ENCODE data around the gene RNF26.

RNF26 gene

GRCh38 chr11:119337581-119338317 lies 3.4 kb downstream of the RNF26 start:
- no peak for DNase-seq

- peak in 3 of 4 experiments; percentile 23 to 53 (median 25) for DNase-seq
These were observed 4.1 kb downstream of the RNF26 start for GRCh38 chr11:119338318-119338890.

DNA sequence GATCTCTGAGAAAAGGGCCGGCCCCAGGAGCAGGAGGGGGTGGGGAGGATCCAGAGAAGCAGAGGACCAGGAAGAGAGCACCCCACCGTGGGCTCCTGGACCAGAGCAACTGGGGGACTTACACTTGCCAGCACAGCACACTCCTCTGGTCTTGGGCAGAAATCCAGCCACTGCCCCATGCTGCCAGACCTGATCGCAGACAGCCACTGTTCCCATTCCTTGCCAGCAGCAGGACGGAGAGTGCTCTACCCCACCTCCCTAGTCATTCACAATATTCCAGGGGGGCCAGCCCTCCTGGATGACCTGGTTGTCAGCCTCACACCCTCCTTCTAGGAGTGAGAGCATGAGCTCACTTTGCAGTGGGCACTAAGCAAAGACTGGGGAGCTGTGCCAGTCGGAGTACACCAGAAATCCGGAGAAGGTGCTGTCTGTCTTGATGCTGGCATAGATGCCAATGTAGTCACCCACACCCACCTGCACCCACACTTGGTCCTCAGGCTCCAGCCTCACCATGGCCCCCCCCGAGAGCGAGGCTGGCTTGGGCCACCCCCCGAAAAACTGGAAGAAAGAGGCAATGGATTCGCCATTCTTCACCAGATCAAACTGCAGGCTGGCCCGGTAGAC lies 4.8 kb downstream of the RNF26 start:
- no peak for DNase-seq

DNA sequence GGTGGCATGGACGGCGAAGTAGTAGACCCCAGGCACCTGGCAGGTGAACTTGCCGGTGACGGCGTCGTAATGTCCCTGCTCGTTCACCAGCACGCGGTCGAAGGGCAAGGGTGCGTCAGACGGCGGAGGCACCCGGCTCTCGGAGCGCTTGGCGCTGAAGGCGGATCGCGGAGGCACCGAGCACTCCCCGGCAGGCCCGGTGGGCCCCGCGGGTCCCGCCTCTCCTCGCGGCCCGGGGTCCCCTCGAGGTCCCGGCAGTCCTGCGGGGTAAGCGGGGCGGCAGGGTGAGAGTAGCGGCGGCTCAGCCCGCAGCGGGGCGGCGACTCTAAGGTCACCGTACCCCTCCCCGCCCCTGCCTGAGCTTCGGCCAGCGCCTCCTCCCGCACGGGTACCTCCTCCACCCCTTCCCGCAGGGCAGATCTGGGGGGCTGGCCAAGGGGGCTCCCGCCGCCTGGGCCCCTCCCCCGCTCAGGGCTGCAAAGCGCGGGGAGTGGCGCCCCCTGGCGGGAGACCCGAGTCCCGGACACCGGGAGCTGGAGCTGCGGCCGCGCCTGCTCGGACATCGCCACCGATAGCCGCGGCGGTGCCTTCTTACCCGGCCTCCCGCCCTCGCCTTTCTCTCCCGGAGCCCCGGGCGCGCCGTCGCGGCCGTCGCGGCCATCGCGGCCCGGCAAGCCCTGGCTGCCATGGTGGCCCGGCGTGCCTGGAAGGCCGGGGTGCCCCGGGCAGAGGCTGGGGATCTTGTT lies 5.4 kb downstream of the RNF26 start:
- DNase-seq: peak in 2 of 4 experiments; percentile 21 to 22

DNA sequence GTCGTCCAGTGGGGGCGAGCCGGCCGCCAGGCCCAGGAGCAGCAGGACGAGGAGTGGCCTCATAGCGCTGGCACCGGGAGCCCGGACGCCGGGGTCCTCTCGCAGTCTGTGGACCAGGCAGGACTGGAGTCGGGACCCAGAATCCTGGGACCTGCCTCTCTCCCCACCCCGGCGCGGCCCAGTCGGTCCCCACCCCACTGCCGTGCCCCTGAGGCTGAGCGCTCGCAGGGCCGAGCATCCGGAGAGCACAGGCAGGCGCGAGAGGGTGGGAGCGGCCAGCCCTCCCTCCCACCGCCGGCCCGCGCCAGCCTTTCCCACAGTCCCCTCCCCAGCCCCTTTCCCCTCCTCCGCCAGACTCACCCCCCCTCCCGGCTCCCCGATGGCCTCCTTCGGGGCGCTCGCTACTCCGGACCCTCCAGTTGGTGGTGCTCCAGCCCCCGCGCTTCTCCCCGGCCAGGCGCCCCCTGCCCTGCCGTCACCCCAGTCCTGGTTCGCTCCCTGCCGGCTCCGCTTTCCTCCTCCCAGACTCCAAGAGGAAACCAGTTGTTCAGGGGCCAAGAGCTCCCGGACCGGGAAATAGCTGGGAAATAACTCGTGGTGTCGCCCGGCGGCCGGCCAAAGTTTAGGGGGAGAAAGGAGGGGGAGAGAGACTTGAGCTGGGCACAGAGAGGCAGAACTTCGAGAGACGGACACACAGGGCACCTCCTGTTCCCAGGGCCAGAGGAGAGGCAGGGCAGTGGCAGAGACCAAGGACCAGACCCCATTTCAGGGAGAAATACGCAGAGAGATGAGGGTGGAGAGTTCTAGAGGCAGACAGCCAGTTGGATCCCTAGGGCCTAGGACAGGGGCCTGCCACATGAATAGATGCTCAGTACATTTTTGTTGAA lies 6.3 kb downstream of the RNF26 start, which contains the start of gene C1QTNF5:
Gene C1QTNF5 (minus strand): TSS at position 549 of the 887 bp plus-strand sequence. CDS start 486 bp downstream, at position 63.
- DNase-seq: no peak

DNA sequence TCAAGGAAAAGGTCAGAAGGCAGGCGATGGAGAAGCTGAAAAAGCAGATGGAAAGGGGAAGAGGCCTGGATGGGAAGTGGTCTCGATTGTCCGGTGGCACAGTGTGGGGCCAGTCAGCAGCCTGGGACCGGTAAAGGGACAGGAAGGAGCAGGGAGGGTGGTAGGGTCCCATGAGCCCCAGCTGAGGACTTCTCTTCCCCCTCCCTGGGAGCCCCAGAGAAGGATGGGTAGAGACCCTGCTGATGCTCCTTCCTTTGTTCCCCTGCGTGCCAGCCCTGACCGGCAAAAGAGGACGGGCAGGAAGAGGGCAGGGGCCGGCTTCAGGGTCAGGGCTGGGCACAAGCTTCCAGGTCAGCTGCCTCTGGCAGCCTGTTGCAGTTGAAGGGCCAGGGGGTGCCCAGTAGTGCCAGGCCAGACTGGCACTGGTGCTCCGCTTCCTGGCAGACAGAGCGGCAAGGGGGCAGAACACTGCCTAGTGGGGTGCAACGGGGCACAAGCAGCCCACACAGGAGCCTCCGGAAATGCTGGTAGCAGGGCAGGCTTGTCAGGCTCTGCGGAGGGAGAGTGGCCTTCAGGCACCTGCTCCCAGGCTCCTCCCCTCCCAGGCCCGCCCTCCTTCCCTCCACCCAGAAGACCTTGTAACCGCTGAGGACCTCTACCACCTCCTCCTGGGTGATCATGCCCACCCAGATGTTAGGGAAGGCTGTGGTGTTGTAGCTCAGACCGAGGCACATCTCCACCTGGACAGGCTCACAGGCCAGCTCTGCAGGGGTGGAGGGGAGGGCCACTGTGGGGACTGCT lies 7.1 kb downstream of the RNF26 start:
- DNase-seq: no peak

GRCh38 chr11:119342023-119342300 lies 7.6 kb downstream of the RNF26 start:
- no peak for DNase-seq

DNA sequence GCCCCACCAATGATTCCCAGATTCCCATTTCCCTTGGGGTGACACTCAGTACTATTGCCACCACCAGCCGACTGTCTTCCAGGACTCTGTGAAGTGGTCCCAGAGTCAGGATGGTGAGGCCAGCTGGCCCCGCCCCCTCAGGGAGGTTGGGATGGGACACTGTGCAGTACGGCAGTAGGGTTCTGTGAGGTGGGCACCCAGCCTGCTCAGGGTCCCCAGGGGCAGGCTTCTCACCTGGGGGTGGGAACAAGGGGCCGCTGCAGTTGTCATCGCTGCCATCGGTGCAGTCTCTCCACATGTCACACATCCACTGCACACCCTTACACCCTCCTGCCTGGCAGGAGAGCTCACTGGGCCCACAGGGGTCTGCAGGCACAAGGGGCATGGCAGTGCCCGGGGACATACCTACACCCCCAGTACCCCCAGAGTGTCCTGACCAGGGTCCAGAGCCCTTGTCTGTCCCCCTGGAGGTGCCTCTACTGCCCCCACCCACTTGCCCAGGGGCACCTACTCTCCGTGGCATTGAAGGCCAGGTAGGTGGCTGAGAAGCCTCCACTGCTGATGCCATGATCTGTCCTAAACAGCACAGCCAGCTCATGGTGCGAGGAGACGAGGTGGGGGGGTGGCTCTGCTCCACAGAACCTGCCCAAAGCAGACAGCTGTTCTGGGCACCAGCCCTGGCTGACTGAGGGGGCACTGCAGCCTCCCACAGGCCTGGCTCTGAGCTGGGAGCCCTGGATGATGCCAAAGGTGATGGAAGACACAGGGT lies 8.2 kb downstream of the RNF26 start:
- DNase-seq: no peak

- no peak for DNase-seq
These were observed 9.4 kb downstream of the RNF26 start for GRCh38 chr11:119343726-119344125.

DNA sequence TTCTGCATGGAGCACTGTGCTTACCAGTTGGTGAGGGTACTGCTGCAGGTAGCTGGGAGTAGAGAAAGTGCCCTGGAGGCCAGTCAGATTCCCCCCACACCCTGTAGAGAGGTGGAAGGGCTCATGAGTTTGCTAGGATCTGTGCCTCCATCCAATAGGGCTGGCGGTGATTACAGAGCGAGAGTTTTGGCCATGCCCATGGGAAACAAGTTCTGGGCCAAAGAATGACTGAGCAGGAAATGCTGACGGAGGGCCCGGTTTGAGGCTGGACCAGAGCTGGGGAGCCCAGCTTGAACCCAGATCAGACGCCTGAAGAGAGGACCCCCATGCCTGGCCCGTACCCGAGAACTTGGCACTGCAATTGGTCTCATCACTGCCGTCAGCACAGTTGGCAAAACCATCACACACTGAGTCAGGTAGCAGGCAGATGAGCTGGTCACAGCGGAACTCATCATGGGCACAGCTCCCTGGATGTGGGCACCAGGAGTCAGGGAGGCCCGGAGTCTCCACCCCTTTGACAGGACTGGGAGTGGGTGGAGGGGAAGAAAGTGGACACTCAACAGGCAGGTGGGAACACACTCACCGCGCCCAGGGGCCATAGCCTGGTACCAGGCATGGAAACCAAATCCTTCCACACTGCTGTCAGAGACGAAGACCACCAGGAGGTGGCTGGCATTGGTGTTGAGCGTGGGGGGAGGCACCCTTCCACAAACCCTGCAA lies 10.1 kb downstream of the RNF26 start:
- no peak for DNase-seq

DNA sequence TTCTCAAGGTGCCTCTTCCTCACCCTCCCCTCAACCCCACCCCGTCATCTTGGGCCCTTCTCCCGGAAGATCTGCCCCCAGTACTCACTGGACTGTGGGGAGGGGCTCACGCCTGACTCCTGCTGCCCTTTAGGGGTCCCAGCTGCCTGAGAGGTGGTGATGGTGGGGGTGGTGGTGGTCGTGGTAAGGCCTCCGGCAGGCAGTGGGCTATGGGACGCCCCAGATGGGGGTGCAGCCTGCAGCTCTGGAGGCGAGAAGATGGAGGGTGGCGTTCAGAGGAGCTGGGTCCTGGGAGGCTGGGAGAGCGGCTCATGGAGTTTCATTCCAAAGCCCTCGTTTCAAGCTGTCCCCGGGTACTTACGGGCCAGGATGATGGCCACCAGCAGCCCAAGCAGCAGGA lies 11.4 kb downstream of the RNF26 start:
- DNase-seq: no peak

- no peak for DNase-seq
These were observed 12.3 kb downstream of the RNF26 start, which contains the start of gene MFRP for GRCh38 chr11:119346605-119347004. Gene MFRP (minus strand): TSS chr11:119346705. CDS start chr11:119346513, 192 bp downstream.

DNA sequence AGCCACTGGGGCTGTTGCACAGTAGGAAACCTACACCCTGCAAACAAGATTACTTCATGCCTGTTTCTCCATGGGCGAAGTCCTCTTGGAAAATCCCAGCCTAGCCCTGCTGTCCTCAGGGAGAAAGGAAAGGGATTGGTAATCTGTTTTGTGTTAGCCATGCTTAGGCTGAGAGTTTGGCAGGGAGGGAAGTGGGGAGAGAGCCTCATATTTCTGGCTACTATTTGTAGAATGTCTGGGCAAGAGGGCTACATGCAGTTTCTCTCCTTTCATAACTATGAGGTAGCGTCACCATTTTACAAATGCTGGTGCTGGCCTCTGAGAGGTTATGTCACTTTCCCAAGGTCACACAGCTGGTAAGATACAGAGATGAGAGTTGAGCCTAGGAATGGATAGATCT lies 12.9 kb downstream of the RNF26 start:
- no peak for DNase-seq

DNA sequence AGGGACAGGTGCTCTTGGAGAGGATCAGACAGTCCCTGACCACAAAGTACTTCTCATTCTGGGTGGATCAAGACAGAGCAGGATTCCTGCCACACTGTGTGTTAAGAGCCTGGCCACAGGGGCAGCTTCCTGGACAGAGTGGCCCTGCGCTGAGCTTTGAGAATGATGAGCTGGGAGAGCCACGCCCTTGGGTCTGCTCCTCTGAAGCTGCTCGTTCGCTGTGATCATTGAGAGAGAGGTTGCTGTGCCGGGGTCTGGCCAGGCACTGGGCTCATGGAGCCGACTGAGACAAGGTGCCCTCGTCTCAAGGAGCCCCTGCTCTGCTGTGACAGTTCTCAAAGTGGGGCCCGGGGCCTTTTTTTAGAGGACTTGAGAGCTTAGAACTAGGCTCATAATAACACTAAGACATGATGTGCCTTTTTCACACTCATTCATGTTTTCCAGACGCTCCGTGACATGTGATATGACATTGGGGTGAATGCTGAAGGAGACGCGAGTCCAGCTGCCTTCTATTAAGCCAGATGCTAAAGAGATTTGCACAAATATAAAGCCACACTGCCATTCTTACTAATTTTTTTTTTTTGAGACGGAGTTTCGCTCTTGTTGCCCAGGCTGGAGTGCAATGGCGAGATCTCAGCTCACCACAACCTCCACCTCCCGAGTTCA lies 13.7 kb downstream of the RNF26 start:
- no peak for DNase-seq

DNA sequence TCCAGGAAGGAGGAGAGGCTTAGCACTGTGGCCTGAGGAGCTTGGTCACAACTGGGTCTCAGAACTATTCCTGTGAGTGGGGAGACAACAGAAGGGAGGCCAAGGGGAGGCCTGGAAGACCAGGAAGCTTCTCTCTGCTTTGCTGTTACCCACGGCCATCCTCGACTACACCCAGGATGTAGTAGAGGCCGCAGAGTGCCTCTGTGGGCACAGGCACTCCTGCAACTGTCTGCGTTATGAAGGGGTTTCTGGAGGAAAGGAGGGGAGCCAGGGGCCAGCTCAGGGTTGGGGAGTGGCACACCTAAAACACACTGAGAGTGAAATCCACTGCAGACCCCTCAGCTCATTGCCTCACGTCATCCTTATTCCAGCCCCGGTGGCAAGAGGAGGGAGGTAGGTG lies 16.0 kb downstream of the RNF26 start:
- no peak for DNase-seq

GRCh38 chr11:119351232-119351631 lies 16.9 kb downstream of the RNF26 start:
- no peak for DNase-seq

DNA sequence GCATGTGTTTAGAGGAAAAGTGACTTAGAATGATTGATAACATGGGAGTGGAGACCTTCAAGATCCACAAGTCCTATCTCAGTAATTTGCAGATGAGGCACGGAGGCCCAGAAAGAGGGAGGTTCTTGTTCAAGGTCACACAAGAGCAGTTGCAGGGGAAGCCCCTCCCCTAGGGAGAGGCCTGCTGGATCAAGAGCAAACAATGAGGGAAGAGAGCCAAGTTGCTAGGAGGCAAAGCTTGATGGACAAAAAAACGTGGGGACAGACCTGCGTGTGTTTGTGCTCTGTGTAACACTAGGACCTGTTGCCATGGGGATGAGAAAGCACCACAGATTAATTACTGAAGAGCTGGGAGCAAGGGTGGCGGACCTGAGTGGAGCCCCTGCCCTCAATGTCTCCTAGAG lies 18.5 kb downstream of the RNF26 start:
- no peak for DNase-seq

DNA sequence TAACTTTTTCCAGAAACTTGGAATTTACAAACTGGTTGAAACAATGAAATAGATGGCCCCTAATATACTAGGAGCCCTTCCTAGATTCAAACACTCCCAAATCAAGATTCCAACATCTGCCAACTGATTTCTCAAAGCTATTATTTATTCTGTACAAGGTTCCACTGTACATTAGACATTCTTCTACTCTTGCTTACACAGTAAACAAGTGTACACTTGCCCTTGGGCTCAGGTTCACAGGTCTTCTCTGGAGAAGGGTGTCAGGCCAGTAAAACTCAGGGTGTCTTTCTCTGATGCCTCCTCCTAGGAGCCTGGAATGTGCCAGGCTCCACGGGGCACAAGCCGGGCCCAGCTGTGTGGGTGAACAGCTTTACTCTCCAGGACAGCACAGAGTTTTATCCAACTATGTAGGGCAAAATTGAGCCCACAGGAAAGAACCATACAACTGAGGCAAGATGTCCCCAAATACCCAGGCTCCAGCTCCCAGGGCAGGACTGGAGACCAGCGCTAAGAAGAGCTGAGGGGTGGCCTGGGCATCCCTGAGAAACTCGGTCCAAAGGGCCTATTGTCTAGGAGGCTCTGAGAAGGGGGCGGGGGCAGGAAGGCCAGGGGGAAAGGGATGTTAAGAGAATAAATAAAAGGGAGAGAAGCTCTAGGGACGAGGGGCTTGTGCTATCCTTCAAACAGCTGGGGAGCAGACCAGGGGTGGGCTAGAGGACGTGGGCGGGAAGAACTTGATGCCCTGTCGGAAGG lies 20.9 kb downstream of the RNF26 start:
- DNase-seq: no peak

All from activated naive CD4-positive, alpha-beta T cell (primary cell).